Liver (tissue), 9 donors: Measurements from ENCODE around the gene NAXD. TPM values are rescaled to one million over a fixed set of nuclear protein-coding genes. Genes with fewer than 3 reads are reported as not detected.
A peak's percentile ranks its signal among the peaks of the same experiment; 100 is the strongest.

Source experiments
- DNase-seq: peaks from one replicate; pipeline ENCODE4 v3.0.0-alpha.2; 2017; ENCODE audit warnings: low spot score
- H3K27ac ChIP-seq, 2 donors: one replicate each; pipeline ENCODE4 v1.7.0; 2013; ENCODE audit warnings: inconsistent platforms in 2 of 2, low read length in 2 of 2, control low read depth in 1 of 2, low read depth in 1 of 2, mild to moderate bottlenecking in 1 of 2
- H3K27me3 ChIP-seq, 4 donors: one replicate each; pipeline versions ENCODE4 v1.6.1 to v1.7.0; 2013; ENCODE audit warnings: low read length in 3 of 4, inconsistent platforms in 1 of 4, mild to moderate bottlenecking in 1 of 4, moderate library complexity in 1 of 4; ENCODE audit not compliant: control insufficient read depth in 4 of 4, insufficient read depth in 4 of 4
- H3K36me3 ChIP-seq, 4 donors: one replicate each; pipeline versions ENCODE4 v1.6.1 to v1.7.0; 2013; ENCODE audit warnings: low read length in 3 of 4, mild to moderate bottlenecking in 3 of 4, low read depth in 1 of 4, moderate library complexity in 1 of 4; ENCODE audit not compliant: control insufficient read depth in 4 of 4, insufficient read depth in 3 of 4
- H3K4me1 ChIP-seq, 4 donors: one replicate each; pipeline versions ENCODE4 v1.6.1 to v1.7.0; 2013; ENCODE audit warnings: low read length in 3 of 4, mild to moderate bottlenecking in 3 of 4, moderate library complexity in 1 of 4; ENCODE audit not compliant: control insufficient read depth in 4 of 4, insufficient read depth in 4 of 4
- H3K4me3 ChIP-seq, 3 donors: one replicate each; pipeline versions ENCODE4 v1.6.1 to v1.7.0; 2013; ENCODE audit warnings: low read length in 3 of 3, control low read depth in 1 of 3, low read depth in 1 of 3, mild to moderate bottlenecking in 1 of 3
- H3K9ac ChIP-seq, 2 donors: one replicate each; pipeline ENCODE4 v1.7.0; 2013; ENCODE audit warnings: low read length in 2 of 2, mild to moderate bottlenecking in 2 of 2, moderate library complexity in 2 of 2, control low read depth in 1 of 2, low read depth in 1 of 2
- H3K9me3 ChIP-seq, 4 donors: one replicate each; pipeline versions ENCODE4 v1.6.1 to v1.7.0; 2013; ENCODE audit warnings: low read length in 3 of 4; ENCODE audit not compliant: control insufficient read depth in 4 of 4
- ATF3 ChIP-seq: IDR thresholded peaks from 2 replicates; pipeline ENCODE4 v1.6.1; 2016; ENCODE audit warnings: antibody characterized with exemption
- CTCF ChIP-seq: fragments of 150-350 bp; IDR thresholded peaks from 2 replicates; pipeline ENCODE4 v1.5.1; 2017; ENCODE audit warnings: improper control_type of control experiment, low read depth, low read length; ENCODE audit not compliant: missing input control
- EGR1 ChIP-seq, 2 donors: IDR thresholded peaks; 2 replicates each; pipeline ENCODE4 v1.6.1; 2016 to 2018; ENCODE audit warnings: antibody characterized with exemption in 2 of 2, low read depth in 2 of 2
- FOXA1 ChIP-seq: IDR thresholded peaks from 2 replicates; pipeline ENCODE4 v1.6.1; 2016; ENCODE audit warnings: antibody characterized with exemption
- FOXA2 ChIP-seq: IDR thresholded peaks from 2 replicates; pipeline ENCODE4 v1.6.1; 2016; ENCODE audit warnings: antibody characterized with exemption
- GABPA ChIP-seq, 2 donors: IDR thresholded peaks in 1 of 2; conservative IDR thresholded peaks in 1 of 2; 2 replicates each; pipeline ENCODE4 v1.6.1; 2016; ENCODE audit warnings: antibody characterized with exemption in 2 of 2, mild to moderate bottlenecking in 1 of 2, moderate library complexity in 1 of 2
- HNF4A ChIP-seq, 2 donors: conservative IDR thresholded peaks; 2 replicates each; pipeline ENCODE4 v1.6.1; 2016; ENCODE audit warnings: antibody characterized with exemption in 2 of 2, mild to moderate bottlenecking in 2 of 2
- HNF4G ChIP-seq: IDR thresholded peaks from 2 replicates; pipeline ENCODE4 v1.6.1; 2016; ENCODE audit warnings: antibody characterized with exemption
- JUND ChIP-seq, 2 donors: IDR thresholded peaks; 2 replicates each; pipeline ENCODE4 v1.6.1; 2016; ENCODE audit warnings: antibody characterized with exemption in 2 of 2
- MAX ChIP-seq: IDR thresholded peaks from 2 replicates; pipeline ENCODE4 v1.6.1; 2016; ENCODE audit warnings: antibody characterized with exemption
- NR2F2 ChIP-seq: IDR thresholded peaks from 2 replicates; pipeline ENCODE4 v1.6.1; 2016; ENCODE audit warnings: antibody characterized with exemption
- RAD21 ChIP-seq, 2 donors: IDR thresholded peaks; 2 replicates each; pipeline ENCODE4 v1.6.1; 2016; ENCODE audit warnings: antibody characterized with exemption in 2 of 2, mild to moderate bottlenecking in 2 of 2
- REST ChIP-seq: IDR thresholded peaks from 2 replicates; pipeline ENCODE4 v1.6.1; 2016; ENCODE audit warnings: antibody characterized with exemption, mild to moderate bottlenecking
- RXRA ChIP-seq, 2 donors: IDR thresholded peaks; 2 replicates each; pipeline ENCODE4 v1.6.1; 2017 to 2018; ENCODE audit warnings: antibody characterized with exemption in 2 of 2, mild to moderate bottlenecking in 1 of 2
- SP1 ChIP-seq: IDR thresholded peaks from 2 replicates; pipeline ENCODE4 v1.6.1; 2018; ENCODE audit warnings: antibody characterized with exemption, mild to moderate bottlenecking
- TAF1 ChIP-seq: conservative IDR thresholded peaks from 2 replicates; pipeline ENCODE4 v1.6.1; 2016; ENCODE audit warnings: antibody characterized with exemption, mild to moderate bottlenecking
- YY1 ChIP-seq: IDR thresholded peaks from 2 replicates; pipeline ENCODE4 v1.6.1; 2016; ENCODE audit warnings: antibody characterized with exemption, mild to moderate bottlenecking
- ZBTB33 ChIP-seq: IDR thresholded peaks from 2 replicates; pipeline ENCODE4 v1.6.1; 2016; ENCODE audit warnings: antibody characterized with exemption
- WGBS: extraction: QIAGEN DNeasy Blood & Tissue Kit; methylation state at CpG from one replicate; pipeline ENCODE4 v1.1.7; 2013; 5-methylcytosine and 5-hydroxymethylcytosine counted together
- polyA plus RNA-seq, 2 donors: library from polyadenylated mRNA; stranded (reverse) in 1 of 2; unstranded in 1 of 2; fragments of 200-250 nt in 1 of 2; fragments of >200 nt in 1 of 2; fragmentation: Nextera tagmentation in 1 of 2; extraction: Ambion mirVana in 1 of 2; gene quantifications; one replicate each; pipeline versions ENCODE4 v1.2.1 to v1.2.3, GENCODE V29; 2013 to 2015
- total RNA-seq, 2 donors: library from RNA; depleted of rRNA; stranded (reverse); fragments of >200 nt; gene quantifications; one replicate each; pipeline ENCODE4 v1.2.3, GENCODE V29; 2014
- donor health status: healthy.
- donor health status: healthy.
- donor health status: healthy.
- donor health status: healthy.
- donor health status: healthy.

NAXD gene
- total and polyA plus RNA-seq, 4 donors: 19.0 to 40.5 (median 27.6) TPM

- no peak for TF ChIP-seq TAF1
- no peak for TF ChIP-seq RAD21 (IDR thresholded peaks at IDR 0.05)
- no peak for TF ChIP-seq GABPA (IDR thresholded peaks at IDR 0.05 in 1 of 2, conservative IDR thresholded peaks at IDR 0.05 in 1 of 2)
- TF ChIP-seq NR2F2: no peak
- no peak for TF ChIP-seq SP1
- no peak for TF ChIP-seq JUND (IDR thresholded peaks at IDR 0.05)
- TF ChIP-seq ATF3: no peak
- TF ChIP-seq ZBTB33: no peak
- no peak for TF ChIP-seq FOXA2
- TF ChIP-seq HNF4G: no peak
These were observed 39.3 kb upstream of the NAXD start (continued) for GRCh38 chr13:110576070-110576394.

- Histone ChIP-seq H3K27me3 (peaks cover 0 to 3% (median 0%) of the 10 kb centered on the region in 4 donors), H3K9ac (no peak overlapping the region), H3K9me3 (no peaks in the 10 kb centered on the region), H3K36me3 (no peaks in the 10 kb centered on the region), H3K4me1 (peaks cover 0 to 8% (median 0%) of the 10 kb centered on the region in 4 donors), H3K4me3 (no peak overlapping the region), H3K27ac (no peak overlapping the region)
- no peak for DNase-seq
- 54% methylated on average over 11 of the region's 11 CpGs for WGBS
- TF ChIP-seq EGR1 (IDR thresholded peaks at IDR 0.05; ENCODE audit: low read depth in 2 of 2) (peak in 1 of 2 donors; percentile 47), TAF1 (peak; percentile 40), RAD21 (IDR thresholded peaks at IDR 0.05) (peak; percentile 33 to 48), NR2F2 (peak; percentile 19), RXRA (IDR thresholded peaks at IDR 0.05) (peak; percentile 48 to 78), GABPA (IDR thresholded peaks at IDR 0.05 in 1 of 2, conservative IDR thresholded peaks at IDR 0.05 in 1 of 2) (peak in 1 of 2 donors; percentile 62), SP1 (peak; percentile 83), FOXA1 (peak; percentile 94), YY1 (peak; percentile 89), JUND (IDR thresholded peaks at IDR 0.05) (peak; percentile 72 to 90), HNF4G (peak; percentile 51), CTCF (no peak), MAX (peak; percentile 49), ATF3 (peak; percentile 65), REST (no peak), HNF4A (conservative IDR thresholded peaks at IDR 0.05) (peak; percentile 77 to 79), ZBTB33 (peak; percentile 51), FOXA2 (peak; percentile 95)
These were observed 38.4 kb upstream of the NAXD start for GRCh38 chr13:110576736-110577476.
